ENCODE results near the gene LRMDA.

GRCh38 chr10:76396134-76396533, 964.7 kb downstream of the LRMDA start:
- TF ChIP-seq CTCF (IDR thresholded peaks at IDR 0.05; ENCODE audit: insufficient read depth, low read length, poor library complexity, severe bottlenecking) (no peak), EZH2phosphoT487 (conservative IDR thresholded peaks at IDR 0.05; ENCODE audit: low read length) (no peak)

Measured in SU-DHL-6 (cell line).